Raji (cell line): ENCODE measurements around the gene C5.

Experiments used
- POLR2A ChIP-seq: IDR thresholded peaks from 2 replicates; pipeline ENCODE4 v1.6.1; 2011; ENCODE audit warnings: low read depth, low read length, control low read depth; ENCODE audit not compliant: insufficient read depth

C5 gene

GRCh38 chr9:120917929-120918762 lies 131.9 kb downstream of the C5 start:
- no peak for TF ChIP-seq POLR2A

- no peak for TF ChIP-seq POLR2A
Measured at GRCh38 chr9:120916991-120917880, 132.8 kb downstream of the C5 start.

GRCh38 chr9:120916588-120916987 lies 133.5 kb downstream of the C5 start:
- TF ChIP-seq POLR2A = no peak

- TF ChIP-seq POLR2A = no peak
Measured at GRCh38 chr9:120915854-120916470, 134.1 kb downstream of the C5 start.

- TF ChIP-seq POLR2A = no peak
Measured at GRCh38 chr9:120914953-120915352, 135.1 kb downstream of the C5 start.

GRCh38 chr9:120914396-120914795 lies 135.7 kb downstream of the C5 start:
- TF ChIP-seq POLR2A = no peak

GRCh38 chr9:120913647-120914264 lies 136.3 kb downstream of the C5 start:
- no peak for TF ChIP-seq POLR2A

GRCh38 chr9:120912958-120913646 lies 137.0 kb downstream of the C5 start:
- no peak for TF ChIP-seq POLR2A

GRCh38 chr9:120911295-120911837 lies 138.7 kb downstream of the C5 start:
- no peak for TF ChIP-seq POLR2A

- TF ChIP-seq POLR2A = no peak
Measured at GRCh38 chr9:120910643-120911042, 139.4 kb downstream of the C5 start.

GRCh38 chr9:120909904-120910303 lies 140.2 kb downstream of the C5 start:
- no peak for TF ChIP-seq POLR2A

GRCh38 chr9:120905315-120906164 lies 144.5 kb downstream of the C5 start:
- peak; percentile 45; the same call in 1 of the 2 replicates for TF ChIP-seq POLR2A

GRCh38 chr9:120904978-120905301 lies 145.1 kb downstream of the C5 start:
- TF ChIP-seq POLR2A = no peak
